ENCODE results near the gene UQCC3. TPM values are rescaled to one million over a fixed set of nuclear protein-coding genes. Genes with fewer than 3 reads are reported as not detected.

The UQCC3 gene
- total and polyA plus RNA-seq, 9 of the 15 experiments (the other 6 are each of a cell fraction or from before 2014, with no cell fraction given): 3.3 to 44.3 (median 8.0) TPM

DNA sequence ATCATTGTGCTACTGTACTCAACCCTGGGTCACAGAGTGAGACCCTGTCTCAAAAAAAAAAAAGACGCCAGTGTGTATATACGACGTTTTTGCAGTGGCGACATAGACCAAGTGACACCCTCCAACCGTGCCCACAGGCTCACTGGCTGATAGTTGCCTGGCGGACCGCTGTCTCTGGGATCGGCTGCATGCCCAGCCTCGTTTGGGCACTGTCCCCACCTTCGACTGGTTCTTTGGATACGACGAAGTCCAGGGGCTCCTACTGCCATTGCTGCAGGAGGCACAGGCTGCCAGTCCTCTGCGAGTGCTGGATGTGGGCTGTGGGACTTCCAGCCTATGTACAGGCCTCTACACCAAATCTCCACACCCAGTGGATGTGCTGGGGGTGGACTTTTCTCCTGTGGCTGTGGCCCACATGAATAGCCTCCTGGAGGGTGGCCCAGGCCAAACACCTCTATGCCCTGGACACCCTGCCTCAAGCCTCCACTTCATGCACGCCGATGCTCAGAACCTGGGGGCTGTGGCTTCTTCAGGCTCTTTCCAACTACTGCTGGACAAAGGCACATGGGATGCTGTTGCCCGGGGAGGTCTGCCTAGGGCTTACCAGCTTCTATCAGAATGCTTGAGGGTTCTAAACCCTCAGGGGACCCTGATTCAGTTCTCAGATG lies 5.1 kb upstream of the UQCC3 start (continued):
- TF ChIP-seq, protein P1, sequence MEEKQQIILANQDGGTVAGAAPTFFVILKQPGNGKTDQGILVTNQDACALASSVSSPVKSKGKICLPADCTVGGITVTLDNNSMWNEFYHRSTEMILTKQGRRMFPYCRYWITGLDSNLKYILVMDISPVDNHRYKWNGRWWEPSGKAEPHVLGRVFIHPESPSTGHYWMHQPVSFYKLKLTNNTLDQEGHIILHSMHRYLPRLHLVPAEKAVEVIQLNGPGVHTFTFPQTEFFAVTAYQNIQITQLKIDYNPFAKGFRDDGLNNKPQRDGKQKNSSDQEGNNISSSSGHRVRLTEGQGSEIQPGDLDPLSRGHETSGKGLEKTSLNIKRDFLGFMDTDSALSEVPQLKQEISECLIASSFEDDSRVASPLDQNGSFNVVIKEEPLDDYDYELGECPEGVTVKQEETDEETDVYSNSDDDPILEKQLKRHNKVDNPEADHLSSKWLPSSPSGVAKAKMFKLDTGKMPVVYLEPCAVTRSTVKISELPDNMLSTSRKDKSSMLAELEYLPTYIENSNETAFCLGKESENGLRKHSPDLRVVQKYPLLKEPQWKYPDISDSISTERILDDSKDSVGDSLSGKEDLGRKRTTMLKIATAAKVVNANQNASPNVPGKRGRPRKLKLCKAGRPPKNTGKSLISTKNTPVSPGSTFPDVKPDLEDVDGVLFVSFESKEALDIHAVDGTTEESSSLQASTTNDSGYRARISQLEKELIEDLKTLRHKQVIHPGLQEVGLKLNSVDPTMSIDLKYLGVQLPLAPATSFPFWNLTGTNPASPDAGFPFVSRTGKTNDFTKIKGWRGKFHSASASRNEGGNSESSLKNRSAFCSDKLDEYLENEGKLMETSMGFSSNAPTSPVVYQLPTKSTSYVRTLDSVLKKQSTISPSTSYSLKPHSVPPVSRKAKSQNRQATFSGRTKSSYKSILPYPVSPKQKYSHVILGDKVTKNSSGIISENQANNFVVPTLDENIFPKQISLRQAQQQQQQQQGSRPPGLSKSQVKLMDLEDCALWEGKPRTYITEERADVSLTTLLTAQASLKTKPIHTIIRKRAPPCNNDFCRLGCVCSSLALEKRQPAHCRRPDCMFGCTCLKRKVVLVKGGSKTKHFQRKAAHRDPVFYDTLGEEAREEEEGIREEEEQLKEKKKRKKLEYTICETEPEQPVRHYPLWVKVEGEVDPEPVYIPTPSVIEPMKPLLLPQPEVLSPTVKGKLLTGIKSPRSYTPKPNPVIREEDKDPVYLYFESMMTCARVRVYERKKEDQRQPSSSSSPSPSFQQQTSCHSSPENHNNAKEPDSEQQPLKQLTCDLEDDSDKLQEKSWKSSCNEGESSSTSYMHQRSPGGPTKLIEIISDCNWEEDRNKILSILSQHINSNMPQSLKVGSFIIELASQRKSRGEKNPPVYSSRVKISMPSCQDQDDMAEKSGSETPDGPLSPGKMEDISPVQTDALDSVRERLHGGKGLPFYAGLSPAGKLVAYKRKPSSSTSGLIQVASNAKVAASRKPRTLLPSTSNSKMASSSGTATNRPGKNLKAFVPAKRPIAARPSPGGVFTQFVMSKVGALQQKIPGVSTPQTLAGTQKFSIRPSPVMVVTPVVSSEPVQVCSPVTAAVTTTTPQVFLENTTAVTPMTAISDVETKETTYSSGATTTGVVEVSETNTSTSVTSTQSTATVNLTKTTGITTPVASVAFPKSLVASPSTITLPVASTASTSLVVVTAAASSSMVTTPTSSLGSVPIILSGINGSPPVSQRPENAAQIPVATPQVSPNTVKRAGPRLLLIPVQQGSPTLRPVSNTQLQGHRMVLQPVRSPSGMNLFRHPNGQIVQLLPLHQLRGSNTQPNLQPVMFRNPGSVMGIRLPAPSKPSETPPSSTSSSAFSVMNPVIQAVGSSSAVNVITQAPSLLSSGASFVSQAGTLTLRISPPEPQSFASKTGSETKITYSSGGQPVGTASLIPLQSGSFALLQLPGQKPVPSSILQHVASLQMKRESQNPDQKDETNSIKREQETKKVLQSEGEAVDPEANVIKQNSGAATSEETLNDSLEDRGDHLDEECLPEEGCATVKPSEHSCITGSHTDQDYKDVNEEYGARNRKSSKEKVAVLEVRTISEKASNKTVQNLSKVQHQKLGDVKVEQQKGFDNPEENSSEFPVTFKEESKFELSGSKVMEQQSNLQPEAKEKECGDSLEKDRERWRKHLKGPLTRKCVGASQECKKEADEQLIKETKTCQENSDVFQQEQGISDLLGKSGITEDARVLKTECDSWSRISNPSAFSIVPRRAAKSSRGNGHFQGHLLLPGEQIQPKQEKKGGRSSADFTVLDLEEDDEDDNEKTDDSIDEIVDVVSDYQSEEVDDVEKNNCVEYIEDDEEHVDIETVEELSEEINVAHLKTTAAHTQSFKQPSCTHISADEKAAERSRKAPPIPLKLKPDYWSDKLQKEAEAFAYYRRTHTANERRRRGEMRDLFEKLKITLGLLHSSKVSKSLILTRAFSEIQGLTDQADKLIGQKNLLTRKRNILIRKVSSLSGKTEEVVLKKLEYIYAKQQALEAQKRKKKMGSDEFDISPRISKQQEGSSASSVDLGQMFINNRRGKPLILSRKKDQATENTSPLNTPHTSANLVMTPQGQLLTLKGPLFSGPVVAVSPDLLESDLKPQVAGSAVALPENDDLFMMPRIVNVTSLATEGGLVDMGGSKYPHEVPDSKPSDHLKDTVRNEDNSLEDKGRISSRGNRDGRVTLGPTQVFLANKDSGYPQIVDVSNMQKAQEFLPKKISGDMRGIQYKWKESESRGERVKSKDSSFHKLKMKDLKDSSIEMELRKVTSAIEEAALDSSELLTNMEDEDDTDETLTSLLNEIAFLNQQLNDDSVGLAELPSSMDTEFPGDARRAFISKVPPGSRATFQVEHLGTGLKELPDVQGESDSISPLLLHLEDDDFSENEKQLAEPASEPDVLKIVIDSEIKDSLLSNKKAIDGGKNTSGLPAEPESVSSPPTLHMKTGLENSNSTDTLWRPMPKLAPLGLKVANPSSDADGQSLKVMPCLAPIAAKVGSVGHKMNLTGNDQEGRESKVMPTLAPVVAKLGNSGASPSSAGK (IDR thresholded peaks at IDR 0.05): no peak
- TF ChIP-seq CCNT2 (IDR thresholded peaks at IDR 0.05; ENCODE audit: borderline replicate concordance, extremely low read depth, insufficient read length, low read depth, low read length) (peak; percentile 14), STAT5A (IDR thresholded peaks at IDR 0.05; ENCODE audit: borderline replicate concordance, low read length) (no peak), DDX20 (tag; IDR thresholded peaks at IDR 0.05; ENCODE audit: low read depth) (no peak), TCFL5 (CRISPR knock-in tag; conservative IDR thresholded peaks at IDR 0.05) (no peak), KAT2B (IDR thresholded peaks at IDR 0.05; ENCODE audit: low read depth, low read length) (no peak), PHF21A (IDR thresholded peaks at IDR 0.05; ENCODE audit: borderline replicate concordance, low read depth) (no peak)
- TF ChIP-seq, protein P2, sequence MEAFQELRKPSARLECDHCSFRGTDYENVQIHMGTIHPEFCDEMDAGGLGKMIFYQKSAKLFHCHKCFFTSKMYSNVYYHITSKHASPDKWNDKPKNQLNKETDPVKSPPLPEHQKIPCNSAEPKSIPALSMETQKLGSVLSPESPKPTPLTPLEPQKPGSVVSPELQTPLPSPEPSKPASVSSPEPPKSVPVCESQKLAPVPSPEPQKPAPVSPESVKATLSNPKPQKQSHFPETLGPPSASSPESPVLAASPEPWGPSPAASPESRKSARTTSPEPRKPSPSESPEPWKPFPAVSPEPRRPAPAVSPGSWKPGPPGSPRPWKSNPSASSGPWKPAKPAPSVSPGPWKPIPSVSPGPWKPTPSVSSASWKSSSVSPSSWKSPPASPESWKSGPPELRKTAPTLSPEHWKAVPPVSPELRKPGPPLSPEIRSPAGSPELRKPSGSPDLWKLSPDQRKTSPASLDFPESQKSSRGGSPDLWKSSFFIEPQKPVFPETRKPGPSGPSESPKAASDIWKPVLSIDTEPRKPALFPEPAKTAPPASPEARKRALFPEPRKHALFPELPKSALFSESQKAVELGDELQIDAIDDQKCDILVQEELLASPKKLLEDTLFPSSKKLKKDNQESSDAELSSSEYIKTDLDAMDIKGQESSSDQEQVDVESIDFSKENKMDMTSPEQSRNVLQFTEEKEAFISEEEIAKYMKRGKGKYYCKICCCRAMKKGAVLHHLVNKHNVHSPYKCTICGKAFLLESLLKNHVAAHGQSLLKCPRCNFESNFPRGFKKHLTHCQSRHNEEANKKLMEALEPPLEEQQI (IDR thresholded peaks at IDR 0.05): no peak
